Endothelial cell of umbilical vein (primary cell): ENCODE data around the gene GALNT1. TPM values are rescaled to one million over a fixed set of nuclear protein-coding genes. Genes with fewer than 3 reads are reported as not detected.

Experiments
- BruUV-seq: library from RNA; stranded (reverse); fragments of 400-500 nt; replicated peaks from 2 replicates; lab custom pipeline; 2021; lab: Mats Ljungman, UMichigan
- CTCF ChIA-PET: fragments of 300-600, 350-600 bp; sonication (Branson Sonifier 250); formaldehyde crosslinking; loops from one replicate; lab custom pipeline; 2021; ENCODE audit warnings: antibody characterized with exemption, inconsistent platforms; lab: Charles Lee
- POLR2A ChIA-PET: fragments of 300-600, 350-600 bp; sonication (Branson Sonifier 250); formaldehyde crosslinking; loops from one replicate; lab custom pipeline; 2021; ENCODE audit warnings: antibody characterized with exemption, inconsistent platforms; lab: Charles Lee
- DNase-seq: peaks from one replicate; pipeline ENCODE4 v3.0.0-alpha.2; 2011; ENCODE audit warnings: low read depth, low spot score
- FAIRE-seq: peaks from 2 replicates; lab custom pipeline; 2011; peaks lifted over from hg19 to GRCh38; lab: Jason Lieb, UNC
- H2AFZ ChIP-seq: 2 replicates; pipeline ENCODE4 v1.6.0; 2012; ENCODE audit warnings: low read depth, low read length, control low read depth, inconsistent platforms
- H3K27ac ChIP-seq: 2 replicates; pipeline ENCODE4 v1.5.1; 2011; ENCODE audit warnings: low read depth, mild to moderate bottlenecking, control low read depth, low read length, moderate library complexity; ENCODE audit not compliant: insufficient read depth
- H3K27me3 ChIP-seq, 2 experiments: 2 replicates each; pipeline versions ENCODE4 v1.6.0 to v1.6.1; 2011; ENCODE audit warnings: low read length in 2 of 2, mixed read lengths in 1 of 2; ENCODE audit not compliant: control insufficient read depth in 2 of 2, insufficient read depth in 2 of 2
- H3K36me3 ChIP-seq, 2 experiments: 2 replicates in 1 of 2; 3 replicates in 1 of 2; pipeline ENCODE4 v1.5.1; 2011; ENCODE audit warnings: low read length in 2 of 2, mild to moderate bottlenecking in 1 of 2, moderate library complexity in 1 of 2; ENCODE audit not compliant: control insufficient read depth in 2 of 2, insufficient read depth in 2 of 2; ENCODE audit errors: extremely low read depth in 1 of 2
- H3K4me1 ChIP-seq: 3 replicates; pipeline ENCODE4 v1.5.1; 2011; ENCODE audit warnings: mild to moderate bottlenecking, low read length; ENCODE audit not compliant: control insufficient read depth, insufficient read depth; ENCODE audit errors: extremely low read depth
- H3K4me2 ChIP-seq: 2 replicates; pipeline ENCODE4 v1.6.1; 2011; ENCODE audit warnings: low read length, control low read depth, mixed read lengths; ENCODE audit not compliant: insufficient read depth
- H3K4me3 ChIP-seq, 3 experiments: fragments of 200-600 bp in 1 of 3; sonication (generic), shearing (Covaris generic) in 1 of 3; replicated peaks in 1 of 3; 2 replicates each; pipeline ENCODE4 v1.5.1; 2011 to 2016; ENCODE audit warnings: control low read depth in 3 of 3, low read length in 3 of 3, mild to moderate bottlenecking in 2 of 3, inconsistent platforms in 1 of 3, low read depth in 1 of 3, moderate library complexity in 1 of 3; ENCODE audit not compliant: insufficient read depth in 1 of 3
- H3K79me2 ChIP-seq: 2 replicates; pipeline ENCODE4 v1.6.0; 2012; ENCODE audit warnings: low read length, inconsistent platforms; ENCODE audit not compliant: control insufficient read depth, insufficient read depth
- H3K9ac ChIP-seq: replicated peaks from 2 replicates; pipeline ENCODE3; 2011; ENCODE audit warnings: low read length, control low read depth; ENCODE audit not compliant: insufficient read depth; ENCODE audit errors: extremely low read depth
- H3K9me1 ChIP-seq: replicated peaks from 3 replicates; pipeline ENCODE4 v1.6.0; 2011; ENCODE audit warnings: mild to moderate bottlenecking, low read length; ENCODE audit not compliant: control insufficient read depth, insufficient read depth; ENCODE audit errors: extremely low read depth
- H3K9me3 ChIP-seq: replicated peaks from 2 replicates; pipeline ENCODE4 v1.5.1; 2012; ENCODE audit warnings: low read length, inconsistent platforms; ENCODE audit not compliant: control insufficient read depth, insufficient read depth
- H4K20me1 ChIP-seq: replicated peaks from 2 replicates; pipeline ENCODE3; 2011; ENCODE audit warnings: mild to moderate bottlenecking, low read length; ENCODE audit not compliant: control insufficient read depth, insufficient read depth; ENCODE audit errors: extremely low read depth
- EZH2 ChIP-seq: IDR thresholded peaks from 2 replicates; pipeline ENCODE4 v1.6.1; 2012; ENCODE audit warnings: borderline replicate concordance, low read depth, mild to moderate bottlenecking, moderate library complexity, low read length, inconsistent platforms; ENCODE audit not compliant: severe bottlenecking
- FOS ChIP-seq: IDR thresholded peaks from 2 replicates; pipeline ENCODE4 v1.6.1; 2011; ENCODE audit warnings: mild to moderate bottlenecking, low read length, moderate library complexity, borderline replicate concordance; ENCODE audit not compliant: insufficient read depth
- GATA2 ChIP-seq: IDR thresholded peaks from 2 replicates; pipeline ENCODE4 v1.7.0; 2011; ENCODE audit warnings: low read depth, mild to moderate bottlenecking, moderate library complexity, mixed read lengths, low read length; ENCODE audit not compliant: insufficient read length, insufficient read depth
- JUN ChIP-seq: IDR thresholded peaks from 2 replicates; pipeline ENCODE4 v1.6.1; 2011; ENCODE audit warnings: borderline replicate concordance, low read depth; ENCODE audit not compliant: insufficient read length, insufficient read depth
- MYC ChIP-seq: IDR thresholded peaks from one replicate; pipeline ENCODE4 v1.6.1; 2011; ENCODE audit warnings: mild to moderate bottlenecking, low read depth, low read length
- POLR2A ChIP-seq: IDR thresholded peaks from 2 replicates; pipeline ENCODE4 v1.6.1; 2012; ENCODE audit warnings: low read depth, mild to moderate bottlenecking, control low read depth, low read length
- POLR2AphosphoS5 ChIP-seq: IDR thresholded peaks from 2 replicates; pipeline ENCODE4 v1.6.1; 2012; ENCODE audit warnings: low read depth, mild to moderate bottlenecking, control low read depth, low read length, moderate library complexity; ENCODE audit not compliant: insufficient read depth
- dilution Hi-C: fragments of 300-500 bp; cut with MboI; formaldehyde crosslinking; loops from one replicate; pipeline ENCODE4 v1.15.0; 2019; ENCODE audit warnings: low sequenced_read_pairs; ENCODE audit not compliant: extremely low pct_ligation_motif_present
- intact Hi-C: fragments of 100-400 bp; cut with micrococcal nuclease; formaldehyde crosslinking; loops from one replicate; pipeline ENCODE4 v1.10.0; 2022
- polyA plus RNA-seq, 4 experiments: library from polyadenylated mRNA; depleted of rRNA in 3 of 4; stranded (reverse) in 3 of 4; unstranded in 1 of 4; fragments of >200 nt; gene quantifications; 2 replicates each; pipeline versions ENCODE4 v1.2.1 to v1.2.3, GENCODE V29; 2011 to 2012; ENCODE audit warnings: missing spikeins in 1 of 4
- total RNA-seq: library from RNA; stranded (reverse); gene quantifications from 2 replicates; pipeline ENCODE4 v1.2.3, GENCODE V29; 2021
- TF ChIP-seq, protein P1 (sequence below): IDR thresholded peaks from 2 replicates; pipeline ENCODE4 v1.6.1; 2011; ENCODE audit not compliant: insufficient read depth, insufficient read length
- TF ChIP-seq, protein P2 (sequence below), 2 donors: IDR thresholded peaks; 1 replicate in 1 of 2; 2 replicates in 1 of 2; pipeline ENCODE4 v1.5.1; 2011; ENCODE audit warnings: low read length in 2 of 2, mild to moderate bottlenecking in 2 of 2, moderate library complexity in 2 of 2, control low read depth in 1 of 2, inconsistent platforms in 1 of 2, low read depth in 1 of 2; ENCODE audit not compliant: insufficient read depth in 1 of 2; ENCODE audit errors: extremely low read depth in 1 of 2

Gene GALNT1
- total and polyA plus RNA-seq, 2 donors (not counting 3 experiments of a cell fraction or from before 2014, with no cell fraction given), result 89.9 to 360 TPM

DNA sequence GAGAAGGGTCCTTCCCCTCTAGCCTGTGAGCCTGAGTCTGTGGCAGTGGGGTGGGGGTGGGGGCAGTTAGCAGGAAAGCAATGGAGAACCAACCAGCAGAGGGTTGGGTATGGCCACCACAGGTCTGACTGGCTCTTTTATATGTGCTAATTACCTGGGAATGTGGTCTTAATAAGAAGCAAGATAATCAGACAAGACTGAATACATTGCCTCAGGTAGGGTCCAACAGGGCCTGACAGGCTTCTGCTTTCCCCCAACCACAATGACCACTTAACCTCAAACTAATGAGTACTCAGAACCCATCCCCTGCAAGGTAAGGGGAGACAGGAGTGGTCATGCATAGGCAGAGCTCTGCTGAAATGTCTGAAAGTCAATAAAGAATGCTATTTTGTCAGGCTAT, 39.2 kb upstream of the GALNT1 start:
- BruUV-seq, result no TSS peak

DNA sequence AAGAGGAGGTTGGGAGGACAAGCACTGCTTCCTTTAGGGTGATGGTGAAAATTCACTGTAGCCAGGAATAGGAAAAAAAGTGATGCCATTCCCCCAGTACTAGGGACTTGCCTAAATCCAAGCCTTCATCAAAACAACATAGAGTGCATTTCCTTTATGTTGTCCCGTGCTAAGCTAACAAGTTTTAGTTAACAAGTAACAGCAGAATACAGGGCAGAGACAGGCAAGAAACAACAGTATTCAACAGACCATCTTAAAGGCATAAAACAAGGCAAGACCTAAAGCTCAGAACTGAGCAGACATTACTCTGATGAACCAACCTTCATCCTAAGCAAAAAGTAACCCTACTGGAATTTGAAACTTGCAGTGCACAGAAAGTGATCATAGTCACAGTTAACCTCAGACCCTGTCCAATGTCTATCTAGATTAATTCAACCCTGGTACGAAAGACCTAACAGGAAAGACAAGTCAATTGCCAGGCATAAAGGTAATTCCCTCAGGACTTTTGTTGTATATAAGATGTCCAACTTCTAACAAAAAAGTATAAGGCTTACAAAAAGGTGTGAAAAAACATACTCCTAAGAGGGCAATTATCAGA, 34.4 kb upstream of the GALNT1 start:
- H3K36me3 ChIP-seq, result no peaks in the 10 kb centered on the region
- ChIA-PET POLR2A (no interaction called here), CTCF (no interaction called here)
- BruUV-seq, result no TSS peak
- no peak overlapping the region for H3K27ac ChIP-seq
- H3K27me3 ChIP-seq, result no peaks in the 10 kb centered on the region
- TF ChIP-seq EZH2 (no peak), MYC (no peak), GATA2 (no peak), POLR2A (no peak), FOS (no peak), POLR2AphosphoS5 (no peak), JUN (no peak)
- TF ChIP-seq, protein P1, sequence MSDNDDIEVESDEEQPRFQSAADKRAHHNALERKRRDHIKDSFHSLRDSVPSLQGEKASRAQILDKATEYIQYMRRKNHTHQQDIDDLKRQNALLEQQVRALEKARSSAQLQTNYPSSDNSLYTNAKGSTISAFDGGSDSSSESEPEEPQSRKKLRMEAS, result no peak
- TF ChIP-seq, protein P2, sequence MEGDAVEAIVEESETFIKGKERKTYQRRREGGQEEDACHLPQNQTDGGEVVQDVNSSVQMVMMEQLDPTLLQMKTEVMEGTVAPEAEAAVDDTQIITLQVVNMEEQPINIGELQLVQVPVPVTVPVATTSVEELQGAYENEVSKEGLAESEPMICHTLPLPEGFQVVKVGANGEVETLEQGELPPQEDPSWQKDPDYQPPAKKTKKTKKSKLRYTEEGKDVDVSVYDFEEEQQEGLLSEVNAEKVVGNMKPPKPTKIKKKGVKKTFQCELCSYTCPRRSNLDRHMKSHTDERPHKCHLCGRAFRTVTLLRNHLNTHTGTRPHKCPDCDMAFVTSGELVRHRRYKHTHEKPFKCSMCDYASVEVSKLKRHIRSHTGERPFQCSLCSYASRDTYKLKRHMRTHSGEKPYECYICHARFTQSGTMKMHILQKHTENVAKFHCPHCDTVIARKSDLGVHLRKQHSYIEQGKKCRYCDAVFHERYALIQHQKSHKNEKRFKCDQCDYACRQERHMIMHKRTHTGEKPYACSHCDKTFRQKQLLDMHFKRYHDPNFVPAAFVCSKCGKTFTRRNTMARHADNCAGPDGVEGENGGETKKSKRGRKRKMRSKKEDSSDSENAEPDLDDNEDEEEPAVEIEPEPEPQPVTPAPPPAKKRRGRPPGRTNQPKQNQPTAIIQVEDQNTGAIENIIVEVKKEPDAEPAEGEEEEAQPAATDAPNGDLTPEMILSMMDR (IDR thresholded peaks at IDR 0.05; ENCODE audit: extremely low read depth in 1 of 2, insufficient read depth in 1 of 2, low read depth in 1 of 2, low read length in 2 of 2), result no peak
- no peak overlapping the region for H3K9ac ChIP-seq
- no peaks in the 10 kb centered on the region for H3K4me1 ChIP-seq
- H3K9me1 ChIP-seq, result no peaks in the 10 kb centered on the region
- dilution Hi-C loops (no loop called here), intact Hi-C loops (no loop called here)
- FAIRE-seq (no peak), DNase-seq (no peak)
- H4K20me1 ChIP-seq, result no peaks in the 10 kb centered on the region
- no peaks in the 10 kb centered on the region for H3K9me3 ChIP-seq
- H3K4me2 ChIP-seq, result no peak overlapping the region
- no peak overlapping the region for H2AFZ ChIP-seq
- no peak overlapping the region for H3K4me3 ChIP-seq
- H3K79me2 ChIP-seq, result no peaks in the 10 kb centered on the region

More for the DNA sequence above, 39.2 kb upstream of the GALNT1 start:
- Histone ChIP-seq H3K4me1 (no peaks in the 10 kb centered on the region), H2AFZ (no peak overlapping the region), H3K27ac (no peak overlapping the region), H3K4me2 (no peak overlapping the region), H3K4me3 (no peak overlapping the region), H3K9ac (no peak overlapping the region), H3K27me3 (no peaks in the 10 kb centered on the region), H3K9me3 (no peaks in the 10 kb centered on the region), H3K9me1 (no peaks in the 10 kb centered on the region), H4K20me1 (no peaks in the 10 kb centered on the region), H3K36me3 (no peaks in the 10 kb centered on the region), H3K79me2 (no peaks in the 10 kb centered on the region)
- DNase-seq (no peak), FAIRE-seq (no peak)
- ChIA-PET CTCF (interaction anchor here (1.2 kb wide), 1 partner anchor 14 kb away, joined by 3 read pairs; no protein-coding TSS in a partner anchor), POLR2A (no interaction called here)
- dilution Hi-C loops (no loop called here), intact Hi-C loops (no loop called here)
- no peak for TF ChIP-seq POLR2AphosphoS5
- TF ChIP-seq, protein P2 (IDR thresholded peaks at IDR 0.05; ENCODE audit: extremely low read depth in 1 of 2, insufficient read depth in 1 of 2, low read depth in 1 of 2, low read length in 2 of 2), result no peak
